Amygdala (tissue), 56 donors: ENCODE data around the gene SNX8.
"Not testable (repeated sequence)": the region's sequence is repeated elsewhere in the genome, so short reads cannot be mapped to it uniquely, and the experiment has no call there.

ENCODE experiments used
- DNase-seq, 56 donors: peaks; one replicate each; lab custom pipeline; 2025; lab: John Stamatoyannopoulos, UW

Gene SNX8

GRCh38 chr7:2269089-2269990 lies 44.9 kb downstream of the SNX8 start:
- not testable (repeated sequence) for DNase-seq

DNA sequence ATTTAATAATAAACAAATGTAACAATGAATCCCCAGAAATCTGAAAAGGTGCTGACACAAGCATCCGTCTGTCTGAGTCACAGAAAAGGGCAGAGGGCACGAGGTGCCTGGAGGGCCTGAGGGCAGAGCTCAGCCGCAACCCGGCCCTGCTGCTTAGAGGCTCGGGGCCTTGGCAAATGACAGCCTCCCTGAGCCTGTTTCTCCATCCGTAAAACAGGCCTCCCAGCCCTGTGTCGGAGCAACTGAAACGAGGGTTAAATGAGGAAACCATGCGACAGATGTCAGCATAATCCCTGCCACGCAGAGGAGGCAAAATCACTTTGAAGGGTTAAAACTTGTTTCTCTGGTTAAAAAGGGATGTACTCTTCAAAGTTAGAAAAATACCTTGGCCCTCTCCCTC lies 47.3 kb downstream of the SNX8 start:
- DNase-seq, result no peak

DNA sequence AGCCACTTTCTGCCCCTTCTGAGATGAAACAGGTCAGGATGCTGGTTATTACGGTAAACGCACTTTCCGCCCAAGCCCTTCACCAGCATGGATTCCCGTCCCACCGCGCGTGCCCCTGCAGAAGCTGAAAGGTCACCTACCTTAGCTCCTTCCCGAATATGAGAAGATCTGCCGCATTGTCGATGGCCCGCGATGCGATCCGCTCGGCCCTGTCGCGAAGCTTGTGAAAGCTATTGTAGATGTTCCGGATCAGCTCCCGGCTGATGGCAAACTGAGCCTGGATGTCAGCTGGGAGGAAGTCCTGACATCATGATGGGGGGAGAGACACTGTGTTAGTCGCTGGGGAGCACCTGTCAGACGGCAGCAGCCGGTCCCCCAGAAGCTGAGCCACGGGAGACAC lies 50.1 kb downstream of the SNX8 start:
- DNase-seq, result no peak

DNA sequence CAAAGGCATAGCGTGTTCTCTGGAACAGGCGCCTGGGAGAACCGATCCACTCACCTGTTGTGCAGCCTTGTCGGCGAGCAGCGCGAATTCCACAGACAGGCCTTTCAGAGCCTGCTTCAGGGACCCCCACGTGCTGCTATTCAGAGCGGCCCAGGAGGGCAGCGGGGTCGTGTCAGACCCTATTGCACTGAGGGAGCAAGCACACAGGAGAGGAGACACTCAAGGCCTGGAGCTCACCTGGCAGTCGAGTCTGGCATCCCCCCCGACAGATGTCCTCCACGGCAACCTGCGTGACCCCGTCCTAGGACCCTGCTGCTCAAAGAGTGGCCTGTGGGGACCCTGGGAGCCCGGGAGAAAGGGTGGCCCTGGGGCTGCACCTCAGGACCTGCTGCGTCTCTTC lies 51.1 kb downstream of the SNX8 start:
- no peak for DNase-seq

- DNase-seq, result peak in 2 of 56 donors; percentile 6 to 37
Observed at GRCh38 chr7:2261611-2262010, 52.6 kb downstream of the SNX8 start.

DNA sequence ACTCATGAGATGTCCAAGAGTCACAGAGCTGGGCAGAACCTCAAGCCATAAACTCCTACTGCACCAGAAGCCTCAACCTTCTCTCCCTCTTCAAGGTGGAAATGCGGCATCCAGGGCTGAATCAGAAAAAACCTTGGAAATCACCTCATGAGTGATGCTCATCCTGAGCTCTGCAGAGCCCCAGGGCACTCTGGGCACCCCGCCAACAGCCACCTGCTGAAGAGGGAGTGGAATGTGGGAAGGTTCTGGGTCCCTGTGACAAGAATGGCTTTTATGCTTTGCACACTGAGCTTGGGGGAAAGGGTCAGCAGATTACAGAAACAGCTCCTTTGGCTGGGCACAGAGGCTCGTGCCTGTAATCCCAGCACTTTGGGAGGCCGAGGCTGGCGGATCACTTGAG lies 53.4 kb downstream of the SNX8 start:
- DNase-seq, result no peak

- DNase-seq, result no peak
Observed at GRCh38 chr7:2259480-2259879, 54.8 kb downstream of the SNX8 start.

DNA sequence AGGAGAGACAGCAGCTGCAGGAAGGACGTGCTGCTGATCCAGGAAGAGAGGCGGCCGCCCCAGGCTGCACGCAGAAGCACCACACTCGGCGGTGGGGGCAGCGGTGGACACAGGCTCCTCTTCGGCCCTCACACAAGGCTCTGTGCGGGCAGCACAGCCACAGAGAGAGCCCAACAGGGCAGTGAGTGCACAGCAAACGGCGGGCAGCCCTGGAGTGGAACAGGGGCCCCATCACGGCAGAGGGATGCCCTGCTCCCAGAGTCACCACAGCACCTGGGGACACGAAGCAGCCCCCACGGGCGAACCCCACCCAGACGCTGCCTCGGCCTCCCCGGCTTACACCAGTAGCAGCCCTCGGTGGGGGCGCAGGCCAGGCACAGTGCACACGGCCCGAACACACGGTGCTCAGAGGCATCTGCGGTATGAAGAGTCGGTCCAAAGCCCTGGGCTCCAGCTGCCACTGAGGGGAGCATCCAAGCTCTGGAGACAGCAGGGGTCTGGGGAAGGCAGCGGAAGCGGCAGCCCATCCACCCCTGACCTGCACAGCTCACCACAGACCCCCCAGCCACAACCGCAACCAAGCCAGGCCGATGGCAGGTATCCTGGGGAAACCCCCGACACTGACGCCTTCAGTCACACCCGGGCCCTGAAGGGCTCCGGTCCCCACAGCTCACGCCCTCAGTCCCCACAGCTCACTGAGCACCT lies 55.4 kb downstream of the SNX8 start:
- no peak for DNase-seq

DNA sequence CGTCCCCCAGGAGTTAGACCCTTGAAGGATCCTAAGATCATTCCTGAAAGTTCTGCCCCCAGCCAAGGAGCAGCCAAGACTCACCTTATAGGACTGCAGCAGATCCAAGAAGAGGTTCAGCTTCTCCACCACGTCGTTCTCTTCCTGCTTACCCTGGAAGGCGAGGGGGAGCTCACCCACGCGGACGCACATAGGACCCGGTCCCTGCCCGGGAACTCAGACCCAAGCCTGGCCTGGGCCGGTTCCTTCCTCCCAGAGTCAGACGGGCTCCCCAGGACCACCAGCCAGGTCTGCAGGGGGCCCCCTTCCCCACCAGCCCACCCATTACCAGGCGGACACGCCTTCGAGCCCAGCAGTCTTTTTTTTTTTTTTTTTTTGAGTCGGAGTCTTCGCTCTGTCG lies 56.6 kb downstream of the SNX8 start:
- DNase-seq, result no peak

DNA sequence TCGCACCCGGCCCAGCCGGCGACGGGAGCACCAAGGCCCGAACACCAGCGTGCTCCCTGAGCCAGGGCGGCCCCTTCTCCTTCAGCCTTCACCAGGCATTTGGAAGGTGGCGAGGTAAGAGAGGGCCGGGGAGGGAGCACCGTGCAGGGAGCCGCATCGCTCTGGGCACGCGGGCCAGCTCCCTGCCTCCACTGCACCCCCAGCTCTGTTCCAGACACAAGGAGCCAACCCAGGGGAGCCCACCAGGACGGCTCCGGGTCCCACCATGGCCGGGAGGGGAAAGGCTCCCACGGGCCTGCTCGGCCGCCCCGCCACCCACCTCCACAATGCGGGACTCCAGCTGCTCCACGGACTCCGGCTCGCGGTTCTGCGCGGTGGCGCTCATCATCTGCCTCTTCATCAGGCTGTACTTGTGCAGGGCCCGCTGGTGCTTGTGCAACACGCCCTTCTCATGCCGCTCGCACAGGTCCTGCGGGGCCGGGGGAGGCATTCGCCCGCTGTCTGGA lies 57.1 kb downstream of the SNX8 start:
- no peak for DNase-seq

- no peak for DNase-seq
Observed at GRCh38 chr7:2256306-2257045, 57.8 kb downstream of the SNX8 start.

DNA sequence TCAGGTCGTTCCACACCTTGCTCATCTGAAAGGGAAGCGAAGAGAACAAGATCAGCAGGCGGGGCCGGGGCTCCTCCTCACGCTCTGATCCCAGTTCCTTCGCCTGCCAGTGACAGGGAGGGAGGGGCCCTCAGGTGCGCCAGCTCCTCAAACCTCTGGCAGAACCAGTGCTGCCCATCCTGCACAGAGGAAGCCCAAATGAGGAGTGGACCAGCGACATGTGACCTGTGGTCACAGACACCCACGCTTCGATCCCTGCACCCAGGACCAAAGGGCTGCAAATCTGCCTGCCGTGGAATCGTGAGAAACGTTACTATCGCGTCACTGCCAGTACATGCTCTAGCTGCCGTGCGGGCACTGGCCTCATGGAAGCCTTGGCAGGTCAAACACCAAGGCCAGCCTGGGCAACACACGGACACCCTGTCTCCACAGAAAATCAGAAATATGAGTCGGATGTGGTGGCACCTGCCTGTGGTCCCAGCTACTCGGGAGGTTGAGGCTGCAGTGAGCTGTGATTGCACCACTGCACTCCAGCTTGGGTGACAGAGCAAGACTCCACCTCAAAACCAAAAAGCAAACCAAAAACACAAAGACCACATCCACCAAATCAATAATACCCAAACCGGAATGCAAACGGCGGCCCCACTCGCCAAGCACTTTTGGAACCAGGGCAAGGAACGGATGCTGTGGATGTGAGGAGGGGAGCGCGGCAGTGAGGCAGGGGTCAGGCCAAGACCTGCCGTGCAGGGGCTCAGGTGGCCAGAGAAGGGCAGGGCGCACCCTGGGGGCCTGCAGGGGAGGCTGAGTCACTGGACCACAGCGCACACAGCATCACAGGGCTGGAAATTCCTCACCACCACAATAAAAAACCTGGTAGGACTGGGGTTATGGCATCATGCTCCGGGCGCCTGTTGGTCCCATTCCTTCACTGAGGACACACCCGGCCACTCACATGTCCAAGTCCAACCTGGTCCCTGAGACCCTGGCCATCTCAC lies 58.8 kb downstream of the SNX8 start:
- no peak for DNase-seq

GRCh38 chr7:2254429-2255144 lies 59.7 kb downstream of the SNX8 start:
- DNase-seq, result no peak

GRCh38 chr7:2253525-2254244 lies 60.6 kb downstream of the SNX8 start:
- no peak for DNase-seq

DNA sequence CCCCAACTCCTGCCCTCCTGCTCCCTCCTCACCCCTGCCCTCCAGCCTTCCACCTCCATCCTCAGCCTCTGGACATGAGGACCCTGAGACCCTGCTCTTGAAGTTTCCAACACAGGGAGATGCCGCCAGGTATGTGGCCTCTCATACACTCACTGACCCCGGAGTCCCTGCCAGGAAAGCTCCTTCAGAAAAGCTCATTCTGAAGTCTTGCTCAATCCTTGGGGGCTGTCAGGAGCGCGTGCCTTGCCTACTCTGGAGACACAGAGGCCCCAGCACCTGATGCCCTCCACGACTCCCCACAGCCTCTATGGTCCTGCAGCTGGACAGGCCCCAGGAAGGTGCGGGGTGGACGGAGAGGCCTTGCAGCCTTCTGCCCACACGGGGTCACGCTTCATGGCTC lies 61.2 kb downstream of the SNX8 start:
- DNase-seq, result no peak

GRCh38 chr7:2251841-2252771 lies 62.1 kb downstream of the SNX8 start:
- peak in 4 of 56 donors; percentile 17 to 40 (median 26) for DNase-seq

DNA sequence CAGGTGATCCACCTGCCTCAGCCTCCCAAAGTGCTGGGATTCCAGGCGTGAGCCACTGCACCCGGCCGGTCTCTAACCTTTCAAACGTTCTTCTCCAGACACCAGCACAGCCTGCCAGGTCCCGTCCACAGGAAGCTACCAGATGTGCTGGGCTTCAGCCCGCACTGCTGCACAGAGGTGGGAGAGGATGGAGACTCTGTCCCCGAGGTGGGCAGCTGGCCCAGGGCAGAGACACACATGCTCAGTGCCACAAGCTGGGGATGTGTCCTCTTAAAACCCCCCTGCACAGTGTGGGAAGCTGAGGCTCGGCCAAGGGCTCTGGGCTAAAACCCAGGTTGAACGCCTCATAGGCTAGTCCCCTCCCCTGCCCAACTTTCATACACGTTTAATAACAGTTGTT lies 62.9 kb downstream of the SNX8 start:
- no peak for DNase-seq
